Limb (tissue), 2 donors: ENCODE measurements around the gene MYO7A.

Source experiments
- DNase-seq, 2 donors: peaks; one replicate each; pipeline ENCODE4 v3.0.0-alpha.2; 2016; ENCODE audit errors: extremely low spot score in 2 of 2

Gene MYO7A

GRCh38 chr11:77111277-77111676, 16.8 kb upstream of the MYO7A start:
- DNase-seq = no peak

- DNase-seq = no peak
Observed at GRCh38 chr11:77111946-77112345, 16.1 kb upstream of the MYO7A start.

- DNase-seq = no peak
Observed at GRCh38 chr11:77112641-77113381, 15.2 kb upstream of the MYO7A start.

- no peak for DNase-seq
Observed at GRCh38 chr11:77113382-77114088, 14.5 kb upstream of the MYO7A start.

- no peak for DNase-seq
Observed at GRCh38 chr11:77114089-77114463, 14.0 kb upstream of the MYO7A start.

- DNase-seq = no peak
Observed at GRCh38 chr11:77115181-77115611, 12.8 kb upstream of the MYO7A start.

GRCh38 chr11:77115956-77116355, 12.1 kb upstream of the MYO7A start:
- no peak for DNase-seq

GRCh38 chr11:77117492-77117891, 10.6 kb upstream of the MYO7A start:
- DNase-seq = no peak

- no peak for DNase-seq
Observed at GRCh38 chr11:77118086-77118485, 10.0 kb upstream of the MYO7A start.

- DNase-seq = no peak
Observed at GRCh38 chr11:77118971-77119370, 9.1 kb upstream of the MYO7A start.

GRCh38 chr11:77119531-77119936, 8.5 kb upstream of the MYO7A start:
- DNase-seq = no peak

GRCh38 chr11:77120571-77120970, 7.5 kb upstream of the MYO7A start:
- DNase-seq = no peak

- no peak for DNase-seq
Observed at GRCh38 chr11:77121096-77121640, 6.9 kb upstream of the MYO7A start.

- DNase-seq = no peak
Observed at GRCh38 chr11:77121876-77122575, 6.0 kb upstream of the MYO7A start.

- DNase-seq = no peak
Observed at GRCh38 chr11:77122576-77123212, 5.4 kb upstream of the MYO7A start.

- no peak for DNase-seq
Observed at GRCh38 chr11:77123591-77123990, 4.5 kb upstream of the MYO7A start.

- no peak for DNase-seq
Observed at GRCh38 chr11:77124041-77124440, 4.0 kb upstream of the MYO7A start.

GRCh38 chr11:77124488-77124887, 3.6 kb upstream of the MYO7A start:
- DNase-seq = no peak

GRCh38 chr11:77125191-77125590, 2.9 kb upstream of the MYO7A start:
- DNase-seq = no peak

GRCh38 chr11:77125695-77126094, 2.4 kb upstream of the MYO7A start:
- no peak for DNase-seq

GRCh38 chr11:77126156-77126775, 1.8 kb upstream of the MYO7A start:
- no peak for DNase-seq
